ENCODE results near the gene ANXA11.
"Not testable (repeated sequence)": the region's sequence is repeated elsewhere in the genome, so short reads cannot be mapped to it uniquely, and the experiment has no call there.

Gene ANXA11
- 163 to 287 (median 238) reads per million in 3 experiments for total RNA-seq

DNA sequence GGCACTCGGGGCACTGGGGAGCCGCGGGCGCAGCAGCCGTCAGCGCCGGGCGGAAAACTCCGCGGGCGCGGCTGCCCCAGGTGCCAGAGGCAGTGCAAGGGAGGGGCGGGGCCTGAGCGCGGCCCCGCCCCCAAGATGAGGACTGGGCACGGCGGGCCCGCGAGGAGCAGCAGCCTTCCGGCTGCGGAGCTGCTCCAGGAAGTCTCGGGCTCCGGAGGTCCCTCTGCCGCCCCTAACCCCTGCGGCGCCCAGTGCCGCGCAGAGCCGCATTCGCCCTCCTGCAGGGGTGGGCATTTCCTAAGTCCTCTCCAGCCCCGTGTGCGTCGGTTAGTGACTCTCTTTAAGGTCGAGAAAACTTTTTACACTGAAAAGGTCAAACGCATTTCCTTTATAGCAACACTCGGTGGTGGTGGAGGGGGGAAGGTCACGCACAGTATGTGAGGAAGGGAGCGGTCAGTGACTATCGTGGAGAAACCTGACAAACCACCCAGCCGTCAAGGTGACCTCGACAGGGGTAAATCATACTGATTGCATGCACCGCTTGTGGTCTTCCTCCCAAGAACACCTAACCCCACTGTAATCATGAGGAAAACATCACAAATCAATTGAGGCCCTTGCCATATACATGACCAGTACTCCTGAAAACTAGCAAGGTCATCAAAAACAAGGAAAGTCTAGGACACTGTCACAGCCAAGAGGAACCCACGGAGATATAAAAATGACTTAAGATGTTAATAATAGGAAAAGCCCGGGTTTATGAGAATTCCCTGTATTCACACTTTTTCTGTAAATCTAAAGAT, at the start of gene ANXA11:
ANXA11 (minus strand) TSS at position 61 of the 800 bp plus-strand sequence. CDS start 32,676 bp downstream, outside the sequence.
- DNase-seq: peak; percentile 79

DNA sequence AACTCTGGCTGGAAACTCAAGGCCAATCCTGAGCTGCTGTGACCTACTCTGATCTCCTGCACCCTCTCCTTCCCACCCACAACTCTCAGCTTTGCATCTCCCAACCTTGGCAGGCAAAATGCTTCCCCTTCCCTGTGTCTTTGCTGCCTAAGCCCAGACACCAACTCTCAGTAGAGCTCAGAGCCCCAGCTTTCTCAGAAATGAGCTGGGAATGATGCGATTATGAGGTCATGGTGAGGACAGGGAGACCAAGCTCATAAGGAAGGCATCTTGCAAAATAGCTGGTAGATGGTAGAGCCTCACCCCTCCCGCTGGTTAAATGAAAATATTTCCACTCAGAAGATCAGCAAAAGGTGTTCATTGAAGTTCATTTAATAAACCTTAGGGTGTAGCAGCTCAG, 49.4 kb upstream of the ANXA11 start:
- not testable (repeated sequence) for DNase-seq

DNA sequence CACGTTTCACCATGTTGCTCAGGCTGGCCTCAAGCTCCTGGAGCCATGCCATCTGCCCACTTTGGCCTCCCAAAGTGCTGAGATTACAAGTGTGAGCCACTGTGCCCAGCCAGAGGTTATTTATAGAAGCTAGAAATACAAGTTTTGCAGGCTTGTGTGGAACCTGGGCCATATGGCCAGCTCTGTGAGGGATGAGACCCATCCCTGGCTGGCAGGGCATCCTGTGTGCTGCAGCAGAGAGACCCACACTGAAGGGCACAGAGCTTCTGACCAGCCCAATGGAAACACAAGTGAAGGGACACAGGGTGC, 48.6 kb upstream of the ANXA11 start:
- not testable (repeated sequence) for DNase-seq

DNA sequence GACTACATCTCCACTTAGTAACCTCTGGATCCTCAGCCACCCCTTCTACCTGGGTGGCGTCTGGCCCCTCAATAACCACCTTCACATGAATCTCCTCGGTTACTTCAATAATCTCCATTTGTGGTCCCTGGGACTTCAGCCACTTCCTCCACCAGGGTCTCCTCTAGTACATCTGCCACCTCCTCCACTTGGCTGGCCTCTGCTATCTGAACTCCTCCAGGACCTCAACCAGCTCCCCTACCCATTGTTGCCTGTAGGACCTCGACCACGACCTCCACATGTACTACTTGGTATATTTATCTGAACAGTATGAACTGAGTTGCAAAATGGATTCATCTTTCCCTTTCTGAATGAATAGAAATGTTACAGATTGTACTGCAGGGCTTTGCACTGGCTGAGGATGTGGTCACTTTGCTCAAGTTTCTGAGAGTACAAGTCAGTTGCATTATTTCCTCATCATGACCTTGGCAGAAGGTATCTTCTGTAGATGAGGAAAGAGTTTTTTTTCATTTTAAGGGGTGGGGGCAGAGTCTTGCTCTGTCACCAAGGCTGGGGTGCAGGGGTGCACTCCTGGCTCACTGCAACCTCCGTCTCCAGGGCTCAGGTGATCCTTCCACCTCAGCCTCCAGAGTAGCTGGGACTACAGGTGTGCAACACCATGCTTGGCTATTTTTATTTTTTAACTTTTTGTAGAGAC, 48.1 kb upstream of the ANXA11 start:
- DNase-seq: no peak

DNA sequence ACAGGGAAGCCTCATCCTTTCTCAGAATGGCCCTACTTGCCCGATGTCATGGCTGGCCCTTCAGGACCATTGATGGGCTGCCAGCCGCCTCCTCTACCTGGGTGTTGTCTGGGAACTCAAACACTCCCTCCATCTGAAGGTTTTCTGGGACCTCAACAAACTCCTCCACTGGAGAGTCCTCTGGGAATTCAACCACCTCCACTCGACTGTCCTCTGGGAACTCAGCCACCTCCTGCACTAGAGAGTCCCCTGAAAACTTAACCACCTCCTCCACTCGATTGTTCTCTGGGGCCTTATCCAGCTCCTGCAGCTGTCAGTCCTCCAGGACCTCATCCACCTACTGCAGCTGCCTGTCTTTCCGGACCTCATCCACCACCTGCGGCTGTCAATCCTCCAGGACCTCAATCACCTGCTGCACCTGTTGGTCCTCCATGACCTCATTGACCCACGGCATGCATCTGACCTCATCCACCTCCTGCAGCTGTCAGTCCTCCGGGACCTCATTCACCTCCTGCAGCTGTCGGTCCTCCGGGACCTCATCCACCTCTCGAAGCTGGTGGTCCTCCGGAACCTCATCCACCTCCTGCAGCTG, 47.1 kb upstream of the ANXA11 start:
- no peak for DNase-seq

DNA sequence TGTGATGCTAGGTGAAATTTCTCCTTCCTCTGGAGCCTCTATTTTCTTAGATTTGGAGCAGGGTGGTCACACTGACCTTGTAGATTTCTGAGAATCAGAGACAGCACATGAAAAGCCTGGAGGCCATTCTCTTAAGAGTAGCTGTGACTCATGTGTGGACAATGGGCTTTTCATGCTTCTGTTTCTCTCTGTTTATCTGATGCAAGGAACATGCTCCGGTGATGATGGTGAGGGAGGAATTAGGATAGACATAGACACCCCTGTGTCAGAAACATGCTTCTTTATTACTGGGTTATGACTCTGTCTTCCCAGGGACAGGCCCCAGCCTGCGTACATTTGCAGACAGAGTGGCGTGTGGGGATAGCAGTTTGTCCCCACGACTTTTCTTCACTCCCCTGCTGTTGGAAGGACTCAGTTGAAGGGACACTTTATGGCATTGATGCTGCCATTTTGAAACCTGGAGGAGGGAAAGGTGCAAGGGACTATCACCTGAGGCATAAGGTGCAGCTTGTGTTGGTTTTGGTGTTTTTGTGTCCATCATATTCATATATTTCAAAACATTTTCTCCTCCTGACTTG, 46.5 kb upstream of the ANXA11 start:
- not testable (repeated sequence) for DNase-seq

DNA sequence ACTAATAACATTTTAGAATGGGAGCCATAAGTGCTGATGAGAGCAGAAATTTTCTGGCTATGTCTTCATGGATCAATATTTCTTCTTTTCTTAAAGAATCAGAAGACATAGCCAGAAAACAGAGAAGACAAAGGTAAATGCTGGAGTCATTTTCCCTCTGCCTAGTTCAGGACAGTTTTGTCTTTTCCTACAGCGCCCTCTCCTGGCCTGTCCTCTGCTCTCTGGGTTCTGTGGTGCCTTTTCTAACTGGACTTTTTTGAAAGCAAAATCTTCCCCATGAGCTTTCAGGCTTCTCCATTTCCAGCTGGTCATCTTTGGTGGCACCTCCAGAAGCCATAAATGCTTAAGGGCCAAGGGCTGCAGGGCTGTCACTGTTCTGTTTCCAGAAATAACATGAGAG, 45.1 kb upstream of the ANXA11 start:
- not testable (repeated sequence) for DNase-seq

DNA sequence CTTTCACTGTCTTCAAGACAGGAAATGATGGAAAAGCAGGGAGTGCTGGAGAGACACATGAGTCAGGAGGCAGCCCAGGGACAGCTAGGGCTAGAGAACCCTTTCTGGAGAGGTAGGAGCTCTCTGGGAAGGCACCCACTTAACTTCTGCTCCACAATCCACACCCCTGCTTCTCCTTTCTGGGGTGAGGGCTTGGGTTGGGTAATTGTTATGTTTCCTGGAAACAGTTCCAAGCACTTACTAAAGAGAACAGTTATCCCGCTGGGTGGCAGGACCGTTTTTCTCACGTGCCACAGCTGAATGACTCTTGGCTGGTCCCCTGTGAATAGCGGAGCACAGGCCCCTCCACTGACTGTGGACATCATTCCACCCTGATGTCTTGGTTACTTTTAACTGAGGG, 44.6 kb upstream of the ANXA11 start:
- DNase-seq: not testable (repeated sequence)

DNA sequence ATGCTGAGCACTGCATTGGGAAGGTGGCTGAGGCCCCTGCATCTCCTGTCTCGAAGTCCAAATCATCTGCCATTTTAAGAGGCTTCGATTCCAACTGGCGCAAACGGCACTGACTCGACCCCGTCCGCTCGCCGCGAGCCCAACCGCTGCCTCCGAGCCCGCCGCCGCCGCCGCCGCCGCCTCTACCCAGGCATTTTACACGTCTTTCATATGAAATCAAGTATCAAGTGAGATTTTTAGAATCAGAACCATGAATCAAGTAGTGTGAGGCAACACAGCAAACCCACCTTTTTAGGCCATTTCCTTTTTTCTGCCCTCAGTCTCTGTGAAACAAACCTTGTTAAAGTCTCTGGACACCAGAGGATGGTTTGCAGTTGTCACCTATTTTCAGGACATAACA, 42.3 kb upstream of the ANXA11 start:
- DNase-seq: not testable (repeated sequence)

DNA sequence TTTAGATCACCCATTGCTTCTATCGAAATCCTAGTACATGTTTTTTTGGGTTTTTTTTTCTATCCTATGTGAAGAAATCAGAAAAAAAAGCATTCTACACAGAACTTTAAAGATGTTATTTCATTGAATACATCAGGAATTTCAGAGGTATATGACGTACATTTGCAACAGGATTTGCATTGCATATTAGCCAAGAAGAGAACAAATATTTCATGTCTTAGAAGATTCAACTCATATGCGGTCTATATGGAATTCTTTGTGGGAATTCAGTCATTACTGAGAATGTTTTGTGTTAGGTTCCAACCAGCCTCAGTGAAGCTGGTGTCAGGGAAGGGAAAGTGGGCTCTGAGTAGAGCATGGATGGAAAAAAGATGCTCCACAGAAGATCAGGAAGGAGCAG, 39.0 kb upstream of the ANXA11 start:
- not testable (repeated sequence) for DNase-seq

DNA sequence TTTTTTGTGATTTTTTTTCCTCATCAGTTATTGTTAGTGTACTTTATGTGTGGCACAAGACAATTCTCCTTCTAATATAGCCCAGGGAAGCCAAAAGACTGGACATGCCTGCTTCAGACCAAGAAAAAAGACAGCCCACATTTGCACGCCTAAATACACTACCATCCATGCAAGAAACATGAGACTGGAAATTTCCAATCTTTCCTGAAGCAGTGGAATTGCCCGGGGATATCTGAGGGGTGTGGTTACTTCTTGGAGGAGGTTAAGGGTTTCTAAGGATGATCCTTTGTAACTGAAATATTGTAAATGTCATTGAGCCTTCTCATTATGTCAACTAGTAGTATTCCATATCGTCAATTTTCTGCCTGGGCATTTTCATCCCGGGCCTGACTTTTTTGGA, 37.0 kb upstream of the ANXA11 start:
- not testable (repeated sequence) for DNase-seq

DNA sequence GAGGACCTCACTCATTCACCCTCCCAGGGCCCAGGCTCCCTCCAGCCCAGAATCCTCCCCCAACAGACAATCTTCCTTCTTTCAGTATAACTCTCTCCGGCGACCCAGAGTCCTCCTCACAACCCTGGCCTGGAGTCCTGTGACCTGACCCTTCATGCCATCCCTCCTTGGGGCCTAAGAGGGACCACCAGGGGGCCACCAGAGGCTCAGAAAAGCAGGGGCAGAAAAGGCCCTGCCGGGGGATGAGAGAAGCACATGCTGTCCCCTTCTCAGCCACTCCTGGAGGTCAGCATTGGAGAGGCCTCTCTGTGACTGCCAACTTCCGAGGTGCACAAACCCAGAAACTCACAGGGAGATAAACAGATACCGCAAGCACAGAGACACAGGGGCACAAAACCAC, 31.1 kb upstream of the ANXA11 start:
- not testable (repeated sequence) for DNase-seq

DNA sequence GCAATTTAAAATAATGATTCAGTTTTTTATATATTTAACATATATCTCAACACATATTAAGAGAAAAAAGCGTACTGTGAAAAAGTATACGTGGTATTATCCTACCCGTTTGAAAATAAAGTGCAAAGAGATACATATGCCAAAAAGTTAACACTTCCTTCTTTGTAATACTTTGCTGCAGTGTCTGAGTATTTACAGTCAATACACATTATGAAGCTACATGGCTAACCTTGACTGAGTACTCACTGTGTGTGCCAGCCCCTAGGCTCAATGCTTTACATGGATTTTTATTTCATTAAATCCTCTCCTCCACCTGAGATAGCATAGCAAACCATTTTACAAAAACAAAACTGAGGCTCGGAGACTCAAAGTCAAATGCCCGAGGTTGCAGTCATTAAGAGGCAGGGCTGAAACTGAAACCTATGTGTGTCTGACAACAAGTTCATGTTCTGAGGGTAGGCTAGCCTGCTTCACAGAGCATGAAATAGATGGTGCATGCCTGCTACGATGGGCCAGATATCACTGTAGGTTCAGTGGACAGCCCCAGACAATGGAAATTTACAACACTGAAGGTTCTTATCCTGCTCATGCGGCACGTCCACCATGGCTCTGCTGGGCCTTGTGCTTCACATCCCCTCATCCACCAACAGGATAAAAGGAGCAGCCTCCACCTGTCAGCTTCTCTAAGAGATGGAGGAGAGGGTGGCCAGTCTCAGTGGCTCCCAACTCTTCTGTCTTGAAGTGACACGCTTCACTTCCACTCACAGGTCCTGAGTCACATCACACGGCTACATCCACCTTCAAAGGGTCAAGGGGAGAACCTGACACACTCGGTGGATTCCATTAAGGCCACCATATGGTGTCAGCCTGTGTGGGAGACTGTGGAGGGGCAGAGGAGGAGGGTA, 29.2 kb upstream of the ANXA11 start:
- DNase-seq: not testable (repeated sequence)

DNA sequence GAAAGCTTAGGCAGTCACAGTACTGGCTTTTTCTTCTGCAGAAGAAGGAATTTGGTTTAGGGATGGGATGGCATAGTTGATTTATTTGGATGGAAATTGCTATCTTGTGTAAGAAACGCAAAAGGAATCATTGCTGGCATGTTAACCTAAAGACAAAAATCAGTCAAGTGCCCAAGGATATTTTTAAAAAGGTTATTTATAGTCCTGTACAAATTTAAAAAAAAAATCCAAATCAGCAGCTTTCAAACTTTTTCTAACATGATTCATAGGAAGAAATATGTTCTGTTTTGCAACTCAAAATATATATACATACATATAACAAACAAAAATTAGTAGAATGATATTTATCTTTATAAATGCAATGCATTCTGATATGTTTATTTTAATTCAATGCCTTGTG, 28.5 kb upstream of the ANXA11 start:
- DNase-seq: not testable (repeated sequence)

DNA sequence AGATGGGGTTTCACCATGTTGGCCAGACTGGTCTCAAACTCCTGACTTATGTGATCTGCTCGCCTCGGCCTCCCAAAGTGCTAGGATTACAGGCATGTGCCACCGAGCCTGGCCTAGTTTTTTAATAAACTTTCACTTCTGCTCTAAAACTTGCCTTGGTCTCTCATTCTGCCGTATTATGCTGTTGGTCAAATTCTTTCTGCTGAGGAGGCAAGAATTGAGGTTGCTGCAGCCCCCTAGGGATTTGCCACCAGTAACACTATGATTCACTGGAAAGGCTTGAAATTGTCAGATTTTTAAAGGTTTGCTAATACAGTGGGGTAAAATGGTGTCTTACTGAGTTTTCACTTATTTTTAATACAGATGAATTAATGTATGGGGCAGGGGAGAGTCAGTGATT, 21.4 kb upstream of the ANXA11 start:
- not testable (repeated sequence) for DNase-seq

DNA sequence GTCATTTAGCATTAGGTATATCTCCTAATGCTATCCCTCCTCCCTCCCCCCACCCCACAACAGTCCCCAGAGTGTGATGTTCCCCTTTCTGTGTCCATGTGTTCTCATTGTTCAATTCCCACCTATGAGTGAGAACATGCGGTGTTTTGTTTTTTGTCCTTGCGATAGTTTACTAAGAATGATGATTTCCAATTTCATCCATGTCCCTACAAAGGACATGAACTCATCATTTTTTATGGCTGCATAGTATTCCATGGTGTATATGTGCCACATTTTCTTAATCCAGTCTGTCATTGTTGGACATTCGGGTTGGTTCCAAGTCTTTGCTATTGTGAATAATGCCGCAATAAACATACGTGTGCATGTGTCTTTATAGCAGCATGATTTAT, 17.7 kb upstream of the ANXA11 start:
- not testable (repeated sequence) for DNase-seq

DNA sequence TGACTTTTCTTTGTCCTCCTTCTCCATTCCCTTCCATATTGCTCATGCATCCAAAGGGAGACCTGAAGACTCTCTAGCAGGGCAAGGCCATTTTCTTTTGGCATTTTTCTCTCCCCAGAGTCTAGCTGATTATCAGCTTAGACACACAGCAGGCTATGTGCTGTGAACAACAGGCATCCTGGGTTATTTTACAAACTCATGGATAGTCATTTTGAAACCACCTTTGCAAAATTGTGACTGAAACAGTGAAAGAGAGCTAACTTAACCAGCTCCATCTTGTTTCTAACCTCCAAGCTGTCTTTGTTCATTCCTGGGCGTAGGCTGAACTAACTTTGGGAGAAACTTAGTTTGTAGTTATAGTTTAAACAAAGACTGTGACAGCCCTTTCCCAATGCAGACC, 13.5 kb upstream of the ANXA11 start:
- not testable (repeated sequence) for DNase-seq

DNA sequence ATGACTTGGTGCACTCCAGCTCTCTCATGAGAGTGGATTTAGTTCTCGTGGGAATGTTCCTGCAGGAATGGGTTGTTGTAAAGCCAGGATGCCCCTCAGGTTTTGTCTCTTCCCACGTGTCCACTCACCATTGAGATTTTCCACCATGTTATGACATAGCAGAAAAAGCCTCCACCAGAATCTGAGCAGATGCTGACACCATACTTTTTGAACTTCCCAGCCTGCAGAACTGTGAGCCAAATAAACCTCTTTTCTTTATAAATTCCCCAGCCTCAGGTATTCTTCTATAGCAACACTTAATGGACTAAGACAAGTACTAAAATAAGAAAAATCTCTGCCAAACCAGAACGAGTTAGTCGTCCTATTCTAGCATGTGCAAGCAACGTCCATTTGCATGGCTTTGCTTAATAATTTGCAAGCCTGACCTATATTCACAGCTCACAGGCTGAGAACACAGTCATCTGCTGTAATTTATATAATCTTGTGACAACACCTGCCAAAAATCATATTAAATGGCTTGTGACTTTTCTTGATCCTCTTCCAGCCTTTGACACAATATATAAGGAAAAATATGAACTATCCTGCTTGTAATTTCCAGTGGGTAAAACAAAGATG, 9.1 kb upstream of the ANXA11 start:
- not testable (repeated sequence) for DNase-seq

DNA sequence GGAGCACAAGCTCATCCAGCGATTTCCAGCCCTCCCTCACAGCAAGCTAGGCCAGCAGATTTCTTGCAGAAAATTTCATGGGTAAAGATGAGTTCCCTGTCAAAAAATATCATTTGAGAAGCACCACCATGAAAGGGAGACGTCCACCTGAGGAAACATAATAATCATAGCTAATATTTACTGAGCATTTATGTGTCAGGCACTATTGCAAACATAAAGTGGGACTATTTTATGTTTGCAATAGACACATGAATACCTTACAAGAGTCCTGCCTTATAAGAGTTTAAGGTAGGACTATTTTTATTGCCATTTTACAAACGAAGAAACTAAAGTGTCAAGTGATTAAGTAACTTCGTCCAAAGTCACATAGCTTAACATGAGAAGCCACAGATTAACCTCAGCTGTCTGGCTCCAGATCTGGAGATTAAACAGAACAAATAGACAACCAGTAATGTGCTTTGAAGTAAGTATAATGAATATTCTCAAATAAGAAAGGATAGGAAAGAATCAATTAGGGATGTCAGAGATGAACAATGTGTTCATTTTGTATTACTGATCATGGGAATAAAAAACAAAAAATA, 7.3 kb upstream of the ANXA11 start:
- DNase-seq: not testable (repeated sequence)

DNA sequence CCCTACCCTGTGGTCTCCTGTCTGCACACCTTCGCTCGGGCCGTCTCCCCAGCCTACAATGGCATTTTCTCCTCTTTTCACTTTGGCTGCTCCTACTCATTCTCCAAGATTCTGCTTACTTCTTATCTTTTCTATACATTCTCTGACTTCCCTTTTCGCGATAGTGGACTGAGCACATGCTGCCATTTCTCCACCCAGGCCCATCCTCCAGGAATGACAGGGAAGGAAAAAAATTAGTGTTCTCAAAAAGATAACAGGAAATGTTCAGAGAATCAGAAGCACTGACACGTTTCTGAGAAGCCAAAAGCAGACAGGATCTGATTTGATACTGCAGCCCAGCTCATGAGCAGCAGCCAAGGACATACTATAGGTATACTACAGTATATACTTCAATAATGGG, 6.4 kb upstream of the ANXA11 start:
- DNase-seq: no peak

DNA sequence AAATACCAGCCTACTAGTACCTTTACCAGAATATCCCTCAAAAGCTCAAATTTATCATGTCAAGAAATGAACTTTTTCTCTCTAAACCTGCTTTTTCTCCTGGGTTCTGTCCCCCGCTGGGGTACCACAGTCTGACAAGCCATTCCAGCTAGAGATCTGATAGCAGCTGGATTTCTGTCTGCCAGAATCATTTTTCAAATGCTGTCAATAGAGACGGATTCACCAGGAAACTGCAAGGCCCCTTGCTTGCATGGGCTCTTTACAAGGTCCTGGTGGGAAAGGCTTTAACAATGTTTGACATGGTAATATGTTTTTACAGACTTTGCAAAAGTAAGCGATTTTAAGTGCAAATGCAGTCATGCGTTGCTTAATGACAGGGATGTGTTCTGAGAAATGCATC, 4.9 kb upstream of the ANXA11 start:
- no peak for DNase-seq
